ENCODE measurements around the gene BRMS1L. TPM values are rescaled to one million over a fixed set of nuclear protein-coding genes. Genes with fewer than 3 reads are reported as not detected.

The BRMS1L gene
- total RNA-seq, 2 donors from 2014 or later, result 4.8 to 6.8 TPM

GRCh38 chr14:35900741-35901140 lies 74.6 kb downstream of the BRMS1L start:
- H3K27ac Mint-ChIP-seq, result no peak overlapping the region
- ATAC-seq, result no peak

GRCh38 chr14:35909665-35910064 lies 83.5 kb downstream of the BRMS1L start:
- Mint-ChIP-seq H3K4me3 (no peak overlapping the region), H3K9me3 (peaks cover 5% of the 10 kb centered on the region)

More at GRCh38 chr14:35900741-35901140, 74.6 kb downstream of the BRMS1L start:
- H3K4me1 Mint-ChIP-seq (ENCODE audit: low read depth in 2 of 2), result no peaks in the 10 kb centered on the region
- peaks cover 9% of the 10 kb centered on the region for H3K9me3 Mint-ChIP-seq
- peaks cover 15% of the 10 kb centered on the region for H3K36me3 Mint-ChIP-seq
- H3K27me3 Mint-ChIP-seq, result peaks cover 14 to 24% of the 10 kb centered on the region in 2 donors
- H3K4me3 Mint-ChIP-seq, result no peak overlapping the region
- DNase-seq (ENCODE audit: low spot score), result no peak

GRCh38 chr14:35910191-35910590 lies 84.1 kb downstream of the BRMS1L start:
- no peaks in the 10 kb centered on the region for H3K36me3 Mint-ChIP-seq
- H3K27ac Mint-ChIP-seq, result no peak overlapping the region
- H3K9me3 Mint-ChIP-seq, result peaks cover 5% of the 10 kb centered on the region
- no peaks in the 10 kb centered on the region for H3K4me1 Mint-ChIP-seq (ENCODE audit: low read depth in 2 of 2)
- ATAC-seq, result no peak
- H3K27me3 Mint-ChIP-seq, result peaks cover 9 to 18% of the 10 kb centered on the region in 2 donors
- H3K4me3 Mint-ChIP-seq, result no peak overlapping the region
- no peak for DNase-seq (ENCODE audit: low spot score)

More at GRCh38 chr14:35909665-35910064, 83.5 kb downstream of the BRMS1L start:
- Mint-ChIP-seq H3K27me3 (peaks cover 9 to 18% of the 10 kb centered on the region in 2 donors), H3K4me1 (ENCODE audit: low read depth in 2 of 2) (no peaks in the 10 kb centered on the region), H3K36me3 (no peaks in the 10 kb centered on the region), H3K27ac (no peak overlapping the region)
- DNase-seq (ENCODE audit: low spot score) (no peak), ATAC-seq (peak in 1 of 2 donors; percentile 6)

GRCh38 chr14:35911097-35911496 lies 85.0 kb downstream of the BRMS1L start:
- DNase-seq (ENCODE audit: low spot score) (no peak), ATAC-seq (no peak)
- Mint-ChIP-seq H3K4me1 (ENCODE audit: low read depth in 2 of 2) (no peaks in the 10 kb centered on the region), H3K36me3 (no peaks in the 10 kb centered on the region), H3K27me3 (peaks cover 12 to 23% of the 10 kb centered on the region in 2 donors), H3K27ac (no peak overlapping the region), H3K4me3 (no peak overlapping the region), H3K9me3 (peaks cover 5% of the 10 kb centered on the region)

GRCh38 chr14:35915185-35915584 lies 89.0 kb downstream of the BRMS1L start:
- peaks cover 16 to 37% of the 10 kb centered on the region in 2 donors for H3K27me3 Mint-ChIP-seq
- no peaks in the 10 kb centered on the region for H3K4me1 Mint-ChIP-seq (ENCODE audit: low read depth in 2 of 2)
- H3K27ac Mint-ChIP-seq, result no peak overlapping the region
- no peak for ATAC-seq
- no peak overlapping the region for H3K4me3 Mint-ChIP-seq
- H3K9me3 Mint-ChIP-seq, result peaks cover 12% of the 10 kb centered on the region
- no peak for DNase-seq (ENCODE audit: low spot score)
- H3K36me3 Mint-ChIP-seq, result no peaks in the 10 kb centered on the region

DNA sequence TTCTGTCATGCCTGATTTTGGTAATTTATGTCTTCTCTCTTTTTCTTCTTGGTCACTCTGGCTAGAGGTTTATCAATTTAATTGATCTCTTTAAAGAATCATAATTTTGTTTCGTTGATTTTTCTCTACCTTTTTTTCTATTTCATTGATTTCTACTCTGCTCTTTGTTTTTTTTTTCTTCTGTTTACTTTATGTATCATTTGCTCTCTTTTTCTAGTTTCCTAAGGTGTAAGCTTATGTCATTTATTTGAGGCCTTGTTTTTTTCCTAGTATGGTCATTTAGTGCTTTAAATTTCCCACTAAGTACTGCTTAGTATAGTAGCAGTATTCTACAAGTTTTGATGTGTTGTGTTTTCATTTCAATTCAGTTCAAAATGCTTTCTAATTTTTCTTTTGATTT lies 89.6 kb downstream of the BRMS1L start:
- ATAC-seq (no peak), DNase-seq (ENCODE audit: low spot score) (no peak)
- H3K27me3 Mint-ChIP-seq, result peaks cover 16 to 37% of the 10 kb centered on the region in 2 donors
- H3K36me3 Mint-ChIP-seq, result no peaks in the 10 kb centered on the region
- H3K4me1 Mint-ChIP-seq (ENCODE audit: low read depth in 2 of 2), result no peaks in the 10 kb centered on the region
- H3K4me3 Mint-ChIP-seq, result no peak overlapping the region
- H3K27ac Mint-ChIP-seq, result no peak overlapping the region
- H3K9me3 Mint-ChIP-seq, result peaks cover 12% of the 10 kb centered on the region

Other genes with a start within 250 kb of the BRMS1L start
- gene RALGAPA1, start 17.0 kb upstream of the BRMS1L start, total RNA-seq, result 10 to 100 TPM; 38.9 to 60.2 TPM

Data from natural killer cell treated with Interleukin-12 subunit alpha and Interleukin-12 subunit beta and Interleukin-15 and Interleukin-18, amount 100 ng/mL, for 72 hours (primary cell).